Kidney (tissue), 14 donors: ENCODE results near the gene PDE4D. TPM values are rescaled to one million over a fixed set of nuclear protein-coding genes. Genes with fewer than 3 reads are reported as not detected.
A peak's percentile ranks its signal among the peaks of the same experiment; 100 is the strongest.

ENCODE experiments used
- DNase-seq, 5 donors: peaks; one replicate each; pipeline ENCODE4 v3.0.0-alpha.2; 2013 to 2020
- FAIRE-seq: peaks from 2 replicates; lab custom pipeline; 2012; peaks lifted over from hg19 to GRCh38; lab: Jason Lieb, UNC
- H3K27ac ChIP-seq, 2 donors: one replicate each; pipeline ENCODE4 v1.7.0; 2013; ENCODE audit warnings: low read depth in 2 of 2, low read length in 2 of 2, inconsistent platforms in 1 of 2
- H3K27me3 ChIP-seq: one replicate; pipeline ENCODE4 v1.7.1; 2013; ENCODE audit warnings: low read length, inconsistent platforms; ENCODE audit not compliant: control insufficient read depth, insufficient read depth
- H3K36me3 ChIP-seq, 3 donors: one replicate each; pipeline versions ENCODE4 v1.7.0 to v1.7.1; 2013; ENCODE audit warnings: low read length in 3 of 3, control low read depth in 1 of 3, inconsistent platforms in 1 of 3; ENCODE audit not compliant: insufficient read depth in 3 of 3, control insufficient read depth in 2 of 3
- H3K4me1 ChIP-seq, 3 donors: one replicate each; pipeline versions ENCODE4 v1.7.0 to v1.7.1; 2013; ENCODE audit warnings: low read length in 3 of 3, inconsistent platforms in 1 of 3, low read depth in 1 of 3; ENCODE audit not compliant: control insufficient read depth in 2 of 3, insufficient read depth in 2 of 3
- H3K4me3 ChIP-seq, 3 donors: one replicate each; pipeline versions ENCODE4 v1.7.0 to v1.8.1; 2013; ENCODE audit warnings: low read length in 3 of 3, control low read depth in 1 of 3, inconsistent platforms in 1 of 3
- H3K9ac ChIP-seq, 3 donors: one replicate each; pipeline versions ENCODE4 v1.7.0 to v1.7.1; 2013; ENCODE audit warnings: low read length in 3 of 3, control low read depth in 1 of 3, inconsistent platforms in 1 of 3
- H3K9me3 ChIP-seq, 3 donors: one replicate each; pipeline versions ENCODE4 v1.7.0 to v1.7.1; 2013; ENCODE audit warnings: low read length in 3 of 3, control low read depth in 1 of 3, inconsistent platforms in 1 of 3; ENCODE audit not compliant: control insufficient read depth in 2 of 3, insufficient read depth in 1 of 3
- intact Hi-C: fragments of 100-400 bp; cut with DNase I; formaldehyde crosslinking; loops from one replicate; pipeline ENCODE4 v1.11.1; 2022
- polyA plus RNA-seq: library from polyadenylated mRNA; stranded (reverse); fragments of 350-450 nt; fragmentation: Illumina TruSeq; extraction: RNeasy Lipid Tissue Mini Kit (QIAGEN cat#74804); gene quantifications from one replicate; pipeline ENCODE4 v1.2.3, GENCODE V29; 2014; ENCODE audit warnings: low read depth, low replicate concordance; ENCODE audit not compliant: insufficient read depth
- total RNA-seq: library from RNA; stranded (reverse); fragmentation: NEBNext Ultra II Directional; extraction: Animal tissue kit (Norgen Biotek cat#: 25700); gene quantifications from one replicate; pipeline ENCODE4 v1.2.1, GENCODE V29; 2021
- TF ChIP-seq, protein P1 (sequence below): IDR thresholded peaks from 3 replicates; pipeline ENCODE4 v1.5.1; 2012; ENCODE audit warnings: mild to moderate bottlenecking, moderate library complexity, borderline replicate concordance; ENCODE audit not compliant: insufficient read depth; ENCODE audit errors: extremely low read depth
- donor health status: control.
- donor health status: control.
- donor health status: control.
- donor health status: control.
- donor health status: control.
- donor health status: DM: yes; HTN: yes; CAD: no.
- donor health status: Normal renal cell carcinoma (clear cell type).

Gene PDE4D
- total and polyA plus RNA-seq, 2 donors from 2014 or later = 9.2 to 78.9 TPM

GRCh38 chr5:59656351-59657254, 236.9 kb downstream of the PDE4D start:
- no peak for FAIRE-seq
- H3K9ac ChIP-seq = no peak overlapping the region
- DNase-seq = no peak
- H3K9me3 ChIP-seq = no peaks in the 10 kb centered on the region
- intact Hi-C loops = no loop called here
- H3K27ac ChIP-seq = no peak overlapping the region
- no peaks in the 10 kb centered on the region for H3K36me3 ChIP-seq
- H3K4me3 ChIP-seq = peak overlapping the region in 1 of 3 donors; percentile 6
- TF ChIP-seq, protein P1, sequence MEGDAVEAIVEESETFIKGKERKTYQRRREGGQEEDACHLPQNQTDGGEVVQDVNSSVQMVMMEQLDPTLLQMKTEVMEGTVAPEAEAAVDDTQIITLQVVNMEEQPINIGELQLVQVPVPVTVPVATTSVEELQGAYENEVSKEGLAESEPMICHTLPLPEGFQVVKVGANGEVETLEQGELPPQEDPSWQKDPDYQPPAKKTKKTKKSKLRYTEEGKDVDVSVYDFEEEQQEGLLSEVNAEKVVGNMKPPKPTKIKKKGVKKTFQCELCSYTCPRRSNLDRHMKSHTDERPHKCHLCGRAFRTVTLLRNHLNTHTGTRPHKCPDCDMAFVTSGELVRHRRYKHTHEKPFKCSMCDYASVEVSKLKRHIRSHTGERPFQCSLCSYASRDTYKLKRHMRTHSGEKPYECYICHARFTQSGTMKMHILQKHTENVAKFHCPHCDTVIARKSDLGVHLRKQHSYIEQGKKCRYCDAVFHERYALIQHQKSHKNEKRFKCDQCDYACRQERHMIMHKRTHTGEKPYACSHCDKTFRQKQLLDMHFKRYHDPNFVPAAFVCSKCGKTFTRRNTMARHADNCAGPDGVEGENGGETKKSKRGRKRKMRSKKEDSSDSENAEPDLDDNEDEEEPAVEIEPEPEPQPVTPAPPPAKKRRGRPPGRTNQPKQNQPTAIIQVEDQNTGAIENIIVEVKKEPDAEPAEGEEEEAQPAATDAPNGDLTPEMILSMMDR = no peak
- no peaks in the 10 kb centered on the region for H3K27me3 ChIP-seq
- H3K4me1 ChIP-seq = peaks cover 0 to 5% (median 3%) of the 10 kb centered on the region in 3 donors

- Histone ChIP-seq H3K9me3 (no peaks in the 10 kb centered on the region), H3K4me1 (peaks cover 0 to 5% (median 0%) of the 10 kb centered on the region in 3 donors), H3K27ac (no peak overlapping the region), H3K27me3 (no peaks in the 10 kb centered on the region), H3K4me3 (peak overlapping the region in 1 of 3 donors; percentile 7), H3K9ac (no peak overlapping the region), H3K36me3 (no peaks in the 10 kb centered on the region)
- TF ChIP-seq, protein P1 = no peak
- DNase-seq (no peak), FAIRE-seq (no peak)
- intact Hi-C loops = no loop called here
These were observed 237.7 kb downstream of the PDE4D start for GRCh38 chr5:59655693-59656309.

GRCh38 chr5:59654691-59655090, 238.8 kb downstream of the PDE4D start:
- H3K4me3 ChIP-seq = no peak overlapping the region
- no peaks in the 10 kb centered on the region for H3K9me3 ChIP-seq
- TF ChIP-seq, protein P1 = no peak
- intact Hi-C loops = no loop called here
- no peak overlapping the region for H3K27ac ChIP-seq
- H3K36me3 ChIP-seq = no peaks in the 10 kb centered on the region
- DNase-seq (no peak), FAIRE-seq (no peak)
- no peak overlapping the region for H3K9ac ChIP-seq
- no peaks in the 10 kb centered on the region for H3K4me1 ChIP-seq
- H3K27me3 ChIP-seq = no peaks in the 10 kb centered on the region
